CD14-positive monocyte (primary cell): ENCODE data around the gene MUC5AC. TPM values are rescaled to one million over a fixed set of nuclear protein-coding genes. Genes with fewer than 3 reads are reported as not detected.

Experiments used
- DNase-seq, 3 donors: peaks; one replicate each; pipeline ENCODE4 v3.0.0-alpha.2; 2011 to 2022
- H2AFZ ChIP-seq: 2 replicates; pipeline ENCODE4 v1.6.0; 2012; ENCODE audit warnings: mild to moderate bottlenecking, low read depth, low read length, inconsistent platforms; ENCODE audit not compliant: insufficient read depth, poor library complexity, severe bottlenecking
- H3K27ac ChIP-seq, 2 donors: 1 replicate in 1 of 2; 2 replicates in 1 of 2; pipeline ENCODE4 v1.5.1; 2012 to 2013; ENCODE audit warnings: low read length in 2 of 2, control low read depth in 1 of 2, inconsistent platforms in 1 of 2, low read depth in 1 of 2, mild to moderate bottlenecking in 1 of 2
- H3K27me3 ChIP-seq, 2 donors: one replicate each; pipeline versions ENCODE4 v1.6.0 to v1.6.1; 2011 to 2013; ENCODE audit warnings: low read length in 2 of 2; ENCODE audit not compliant: control insufficient read depth in 2 of 2, insufficient read depth in 2 of 2
- H3K36me3 ChIP-seq, 2 donors: replicated peaks in 1 of 2; 1 replicate in 1 of 2; 2 replicates in 1 of 2; pipeline versions ENCODE4 v1.5.1 to v1.6.1; 2012 to 2013; ENCODE audit warnings: low read length in 2 of 2, control low read depth in 1 of 2, inconsistent platforms in 1 of 2, mild to moderate bottlenecking in 1 of 2; ENCODE audit not compliant: insufficient read depth in 2 of 2, control insufficient read depth in 1 of 2
- H3K4me1 ChIP-seq, 2 donors: 1 replicate in 1 of 2; 2 replicates in 1 of 2; pipeline versions ENCODE4 v1.5.1 to v1.6.1; 2012 to 2013; ENCODE audit warnings: low read length in 2 of 2, control low read depth in 1 of 2, inconsistent platforms in 1 of 2, mild to moderate bottlenecking in 1 of 2, moderate library complexity in 1 of 2; ENCODE audit not compliant: insufficient read depth in 2 of 2, control insufficient read depth in 1 of 2
- H3K4me2 ChIP-seq: replicated peaks from 2 replicates; pipeline ENCODE3; 2012; ENCODE audit warnings: low read length, moderate library complexity, mild to moderate bottlenecking; ENCODE audit not compliant: poor library complexity, severe bottlenecking; ENCODE audit errors: extremely low read depth
- H3K4me3 ChIP-seq, 3 experiments: fragments of 200-600 bp in 1 of 3; sonication (generic) in 1 of 3; replicated peaks in 1 of 3; 1 replicate in 2 of 3; 2 replicates in 1 of 3; pipeline ENCODE4 v1.5.1; 2011 to 2013; ENCODE audit warnings: low read length in 3 of 3, mild to moderate bottlenecking in 3 of 3, control low read depth in 2 of 3, low read depth in 2 of 3, inconsistent platforms in 1 of 3, moderate library complexity in 1 of 3
- H3K79me2 ChIP-seq: 2 replicates; pipeline ENCODE4 v1.6.0; 2012; ENCODE audit warnings: mild to moderate bottlenecking, control low read depth, inconsistent platforms, low read length, moderate library complexity; ENCODE audit not compliant: insufficient read depth
- H3K9ac ChIP-seq: 2 replicates; pipeline ENCODE4 v1.6.0; 2017; ENCODE audit warnings: low read length, mild to moderate bottlenecking; ENCODE audit not compliant: insufficient read depth, poor library complexity, severe bottlenecking
- H3K9me3 ChIP-seq, 2 donors: replicated peaks in 1 of 2; 1 replicate in 1 of 2; 2 replicates in 1 of 2; pipeline versions ENCODE4 v1.5.1 to v1.6.1; 2012 to 2013; ENCODE audit warnings: low read length in 2 of 2, control low read depth in 1 of 2; ENCODE audit not compliant: control insufficient read depth in 1 of 2, insufficient read depth in 1 of 2
- H4K20me1 ChIP-seq: 2 replicates; pipeline ENCODE4 v1.6.0; 2012; ENCODE audit warnings: mild to moderate bottlenecking, low read length, control low read depth, moderate library complexity; ENCODE audit not compliant: insufficient read depth
- H3K27ac Mint-ChIP-seq, 7 donors: one replicate each; pipeline ENCODE4 v1.8.0; 2020; ENCODE audit warnings: mild to moderate bottlenecking in 7 of 7, mixed read lengths in 7 of 7, moderate library complexity in 6 of 7, inconsistent platforms in 2 of 7
- H3K27me3 Mint-ChIP-seq, 3 donors: one replicate each; pipeline ENCODE4 v1.8.0; 2021 to 2022; ENCODE audit warnings: low read depth in 3 of 3, mild to moderate bottlenecking in 3 of 3, mixed read lengths in 3 of 3, moderate library complexity in 3 of 3, inconsistent platforms in 1 of 3
- H3K36me3 Mint-ChIP-seq, 2 donors: one replicate each; pipeline ENCODE4 v1.8.0; 2020; ENCODE audit warnings: mixed read lengths in 2 of 2, inconsistent platforms in 1 of 2, mild to moderate bottlenecking in 1 of 2
- H3K4me1 Mint-ChIP-seq: one replicate; pipeline ENCODE4 v1.8.0; 2020; ENCODE audit warnings: mild to moderate bottlenecking, mixed read lengths
- H3K4me3 Mint-ChIP-seq, 2 donors: one replicate each; pipeline ENCODE4 v1.8.0; 2020; ENCODE audit warnings: mild to moderate bottlenecking in 2 of 2, mixed read lengths in 2 of 2, moderate library complexity in 1 of 2
- H3K9me3 Mint-ChIP-seq, 7 donors: one replicate each; pipeline ENCODE4 v1.8.0; 2020 to 2022; ENCODE audit warnings: mixed read lengths in 7 of 7, mild to moderate bottlenecking in 6 of 7, moderate library complexity in 6 of 7, inconsistent platforms in 2 of 7
- WGBS: methylation state at CpG from one replicate; pipeline ENCODE4 v1.1.5; 2013; ENCODE audit warnings: missing lambda C conversion rate; ENCODE audit not compliant: insufficient coverage; 5-methylcytosine and 5-hydroxymethylcytosine counted together
- intact Hi-C, 2 donors: fragments of 100-400 bp; cut with micrococcal nuclease; formaldehyde crosslinking; loops; one replicate each; pipeline versions ENCODE4 v1.15.0 to v1.15.1; 2023
- polyA plus RNA-seq, 3 donors: library from polyadenylated mRNA; depleted of rRNA in 1 of 3; unstranded in 2 of 3; stranded (reverse) in 1 of 3; fragments of 300-500 nt in 2 of 3; fragments of >200 nt in 1 of 3; fragmentation: Illumina TruSeq in 2 of 3; gene quantifications; 1 replicate in 2 of 3; 2 replicates in 1 of 3; pipeline ENCODE4 v1.2.3, GENCODE V29; 2012 to 2021
- TF ChIP-seq, protein P1 (sequence below): fragments of 200-600 bp; IDR thresholded peaks from one replicate; pipeline ENCODE4 v1.8.0; 2022; ENCODE audit warnings: antibody characterized with exemption, mild to moderate bottlenecking

MUC5AC gene
- polyA plus RNA-seq, 3 donors: not detected

GRCh38 chr11:1232021-1232882, 74.5 kb downstream of the MUC5AC start:
- Histone ChIP-seq H3K27me3 (no peaks in the 10 kb centered on the region), H3K36me3 (no peaks in the 10 kb centered on the region), H3K27ac (no peak overlapping the region), H3K4me1 (no peaks in the 10 kb centered on the region), H3K9ac (no peak overlapping the region), H3K9me3 (no peaks in the 10 kb centered on the region), H3K4me2 (no peak overlapping the region), H3K4me3 (no peak overlapping the region), H3K79me2 (no peaks in the 10 kb centered on the region), H2AFZ (no peak overlapping the region), H4K20me1 (no peaks in the 10 kb centered on the region)
- TF ChIP-seq, protein P1, sequence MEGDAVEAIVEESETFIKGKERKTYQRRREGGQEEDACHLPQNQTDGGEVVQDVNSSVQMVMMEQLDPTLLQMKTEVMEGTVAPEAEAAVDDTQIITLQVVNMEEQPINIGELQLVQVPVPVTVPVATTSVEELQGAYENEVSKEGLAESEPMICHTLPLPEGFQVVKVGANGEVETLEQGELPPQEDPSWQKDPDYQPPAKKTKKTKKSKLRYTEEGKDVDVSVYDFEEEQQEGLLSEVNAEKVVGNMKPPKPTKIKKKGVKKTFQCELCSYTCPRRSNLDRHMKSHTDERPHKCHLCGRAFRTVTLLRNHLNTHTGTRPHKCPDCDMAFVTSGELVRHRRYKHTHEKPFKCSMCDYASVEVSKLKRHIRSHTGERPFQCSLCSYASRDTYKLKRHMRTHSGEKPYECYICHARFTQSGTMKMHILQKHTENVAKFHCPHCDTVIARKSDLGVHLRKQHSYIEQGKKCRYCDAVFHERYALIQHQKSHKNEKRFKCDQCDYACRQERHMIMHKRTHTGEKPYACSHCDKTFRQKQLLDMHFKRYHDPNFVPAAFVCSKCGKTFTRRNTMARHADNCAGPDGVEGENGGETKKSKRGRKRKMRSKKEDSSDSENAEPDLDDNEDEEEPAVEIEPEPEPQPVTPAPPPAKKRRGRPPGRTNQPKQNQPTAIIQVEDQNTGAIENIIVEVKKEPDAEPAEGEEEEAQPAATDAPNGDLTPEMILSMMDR: no peak
- intact Hi-C loops: no loop called here
- Mint-ChIP-seq H3K4me3 (no peak overlapping the region), H3K4me1 (no peaks in the 10 kb centered on the region), H3K9me3 (no peaks in the 10 kb centered on the region), H3K27ac (no peak overlapping the region), H3K36me3 (no peaks in the 10 kb centered on the region), H3K27me3 (peaks cover 0 to 5% (median 3%) of the 10 kb centered on the region in 3 donors)
- DNase-seq: no peak
- 83% methylated on average over 33 of the region's 46 CpGs for WGBS

DNA sequence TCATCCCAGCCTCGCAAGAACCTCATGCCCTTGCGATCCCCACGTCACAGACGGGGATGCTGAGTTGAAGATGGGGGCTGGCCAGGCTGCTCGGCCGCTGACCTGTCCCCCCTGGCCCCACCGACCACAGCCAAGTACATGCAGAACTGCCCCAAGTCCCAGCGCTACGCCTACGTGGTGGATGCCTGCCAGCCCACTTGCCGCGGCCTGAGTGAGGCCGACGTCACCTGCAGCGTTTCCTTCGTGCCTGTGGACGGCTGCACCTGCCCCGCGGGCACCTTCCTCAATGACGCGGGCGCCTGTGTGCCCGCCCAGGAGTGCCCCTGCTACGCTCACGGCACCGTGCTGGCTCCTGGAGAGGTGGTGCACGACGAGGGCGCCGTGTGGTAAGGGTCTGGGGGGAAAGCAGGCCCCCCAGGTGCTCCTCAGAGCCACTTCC, 75.1 kb downstream of the MUC5AC start:
- H3K4me3 ChIP-seq: no peak overlapping the region
- intact Hi-C loops: no loop called here
- no peak overlapping the region for H3K9ac ChIP-seq

More for the DNA sequence above, 75.1 kb downstream of the MUC5AC start:
- no peak for DNase-seq
- Histone ChIP-seq H3K4me1 (no peaks in the 10 kb centered on the region), H4K20me1 (no peaks in the 10 kb centered on the region), H3K79me2 (no peaks in the 10 kb centered on the region), H3K36me3 (no peaks in the 10 kb centered on the region), H3K9me3 (no peaks in the 10 kb centered on the region), H3K4me2 (no peak overlapping the region), H3K27ac (no peak overlapping the region), H2AFZ (no peak overlapping the region), H3K27me3 (no peaks in the 10 kb centered on the region)
- Mint-ChIP-seq H3K9me3 (no peaks in the 10 kb centered on the region), H3K4me3 (no peak overlapping the region), H3K36me3 (no peaks in the 10 kb centered on the region), H3K4me1 (no peaks in the 10 kb centered on the region), H3K27ac (no peak overlapping the region), H3K27me3 (peaks cover 0 to 5% (median 3%) of the 10 kb centered on the region in 3 donors)
- TF ChIP-seq, protein P1: no peak
- 83% methylated on average over 29 of the region's 30 CpGs for WGBS
